Hepatocyte (in vitro differentiated cells): Measurements from ENCODE around the gene SSH3. TPM values are rescaled to one million over a fixed set of nuclear protein-coding genes. Genes with fewer than 3 reads are reported as not detected.

Experiments used
- DNase-seq: peaks from one replicate; pipeline ENCODE4 v3.0.0-alpha.2; 2016; ENCODE audit warnings: low spot score
- H2AFZ ChIP-seq: fragments of 200-600 bp; sonication (generic); 2 replicates; pipeline ENCODE4 v1.6.0; 2016; ENCODE audit warnings: antibody characterized with exemption, mild to moderate bottlenecking
- H3K27ac ChIP-seq: fragments of 200-600 bp; sonication (generic); 2 replicates; pipeline ENCODE4 v1.5.1; 2016; ENCODE audit warnings: mild to moderate bottlenecking
- H3K27me3 ChIP-seq: fragments of 200-600 bp; sonication (generic); 2 replicates; pipeline ENCODE4 v1.6.1; 2016
- H3K36me3 ChIP-seq: fragments of 200-600 bp; sonication (generic); replicated peaks from 2 replicates; pipeline ENCODE4 v1.5.1; 2016; ENCODE audit warnings: low read depth; ENCODE audit not compliant: insufficient read depth
- H3K4me1 ChIP-seq: fragments of 200-600 bp; sonication (generic); 2 replicates; pipeline ENCODE4 v1.5.1; 2016; ENCODE audit warnings: mild to moderate bottlenecking, moderate library complexity; ENCODE audit not compliant: insufficient read depth
- H3K4me2 ChIP-seq: fragments of 200-600 bp; sonication (generic); 2 replicates; pipeline ENCODE4 v1.6.0; 2016
- H3K4me3 ChIP-seq: fragments of 200-600 bp; sonication (generic); 2 replicates; pipeline ENCODE4 v1.5.1; 2016; ENCODE audit warnings: mild to moderate bottlenecking
- H3K79me2 ChIP-seq: fragments of 200-600 bp; sonication (generic); 2 replicates; pipeline ENCODE4 v1.6.0; 2017; ENCODE audit warnings: mild to moderate bottlenecking
- H3K9me2 ChIP-seq: fragments of 200-600 bp; sonication (generic); replicated peaks from 2 replicates; pipeline ENCODE4 v1.6.0; 2017; ENCODE audit warnings: mild to moderate bottlenecking; ENCODE audit not compliant: insufficient read depth
- H3K9me3 ChIP-seq: fragments of 200-600 bp; sonication (generic); 2 replicates; pipeline ENCODE4 v1.5.1; 2016; ENCODE audit warnings: low read depth, mild to moderate bottlenecking
- H4K20me1 ChIP-seq: fragments of 200-600 bp; sonication (generic); 2 replicates; pipeline ENCODE4 v1.6.0; 2016; ENCODE audit warnings: mild to moderate bottlenecking; ENCODE audit not compliant: insufficient read depth, poor library complexity, severe bottlenecking
- EZH2 ChIP-seq: fragments of 200-600 bp; sonication (generic); IDR thresholded peaks from 2 replicates; pipeline ENCODE4 v1.6.1; 2016; ENCODE audit warnings: antibody characterized with exemption, mild to moderate bottlenecking, borderline replicate concordance
- EZH2phosphoT487 ChIP-seq: fragments of 200-600 bp; sonication (generic); IDR thresholded peaks from one replicate; pipeline ENCODE4 v1.6.1; 2018; ENCODE audit warnings: antibody characterized with exemption, mild to moderate bottlenecking, low read depth, moderate library complexity; ENCODE audit not compliant: unreplicated experiment, severe bottlenecking
- WGBS: methylation state at CpG from one replicate; pipeline ENCODE4 v1.1.6; 2016; ENCODE audit warnings: low lambda C conversion rate; ENCODE audit errors: missing lambda C conversion rate; 5-methylcytosine and 5-hydroxymethylcytosine counted together
- polyA plus RNA-seq: library from polyadenylated mRNA; unstranded; fragments of >200 nt; fragmentation: Nextera tagmentation; extraction: Ambion mirVana; gene quantifications from 2 replicates; pipeline ENCODE4 v1.2.1, GENCODE V29; 2016
- total RNA-seq: library from RNA; depleted of rRNA; stranded (reverse); fragments of >200 nt; gene quantifications from 2 replicates; pipeline ENCODE4 v1.2.3, GENCODE V29; 2014
- TF ChIP-seq, protein P1 (sequence below): fragments of 200-600 bp; sonication (generic); IDR thresholded peaks from 2 replicates; pipeline ENCODE4 v1.5.1; 2016; ENCODE audit warnings: antibody characterized with exemption, mild to moderate bottlenecking; ENCODE audit not compliant: poor library complexity

Gene SSH3
- total and polyA plus RNA-seq, 2 experiments from 2014 or later = 29.7 to 49.5 TPM

DNA sequence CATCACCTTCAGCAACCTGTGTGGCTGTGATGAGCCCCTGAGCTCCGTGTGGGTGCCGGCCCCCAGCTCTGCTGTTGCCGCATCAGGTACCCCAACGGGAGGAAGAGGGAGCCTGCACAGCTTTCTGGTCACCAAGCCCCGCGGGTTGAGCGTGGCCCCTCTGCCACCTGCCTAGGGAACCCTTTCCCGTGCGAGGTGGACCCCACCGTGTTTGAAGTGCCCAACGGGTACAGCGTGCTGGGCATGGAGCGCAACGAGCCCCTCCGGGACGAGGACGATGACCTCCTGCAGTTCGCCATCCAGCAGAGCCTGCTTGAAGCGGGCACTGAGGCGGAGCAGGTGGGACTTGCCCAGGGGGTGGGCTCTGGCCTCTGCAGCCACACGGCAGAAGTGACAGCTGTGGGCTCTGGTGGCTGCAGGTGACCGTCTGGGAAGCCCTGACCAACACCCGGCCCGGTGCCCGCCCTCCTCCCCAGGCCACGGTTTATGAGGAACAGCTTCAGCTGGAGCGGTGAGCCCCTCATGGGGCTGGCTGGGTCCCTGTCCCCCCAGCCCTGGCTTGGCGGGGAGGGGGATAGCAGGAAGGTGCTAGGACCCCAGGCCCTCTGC is 1.9 kb upstream of the SSH3 start:
- H3K79me2 ChIP-seq = peaks cover 24% of the 10 kb centered on the region
- H3K4me2 ChIP-seq = peak overlapping the region; percentile 100
- no peak overlapping the region for H2AFZ ChIP-seq
- WGBS = 95% methylated on average over 25 of the region's 28 CpGs
- peaks cover 23% of the 10 kb centered on the region for H3K4me1 ChIP-seq
- peak overlapping the region; percentile 57 for H3K27ac ChIP-seq
- DNase-seq = peak; percentile 4
- peaks cover under 1% of the 10 kb centered on the region for H3K36me3 ChIP-seq
- no peaks in the 10 kb centered on the region for H3K9me2 ChIP-seq
- no peak overlapping the region for H3K4me3 ChIP-seq
- H4K20me1 ChIP-seq = no peaks in the 10 kb centered on the region
- TF ChIP-seq, protein P1, sequence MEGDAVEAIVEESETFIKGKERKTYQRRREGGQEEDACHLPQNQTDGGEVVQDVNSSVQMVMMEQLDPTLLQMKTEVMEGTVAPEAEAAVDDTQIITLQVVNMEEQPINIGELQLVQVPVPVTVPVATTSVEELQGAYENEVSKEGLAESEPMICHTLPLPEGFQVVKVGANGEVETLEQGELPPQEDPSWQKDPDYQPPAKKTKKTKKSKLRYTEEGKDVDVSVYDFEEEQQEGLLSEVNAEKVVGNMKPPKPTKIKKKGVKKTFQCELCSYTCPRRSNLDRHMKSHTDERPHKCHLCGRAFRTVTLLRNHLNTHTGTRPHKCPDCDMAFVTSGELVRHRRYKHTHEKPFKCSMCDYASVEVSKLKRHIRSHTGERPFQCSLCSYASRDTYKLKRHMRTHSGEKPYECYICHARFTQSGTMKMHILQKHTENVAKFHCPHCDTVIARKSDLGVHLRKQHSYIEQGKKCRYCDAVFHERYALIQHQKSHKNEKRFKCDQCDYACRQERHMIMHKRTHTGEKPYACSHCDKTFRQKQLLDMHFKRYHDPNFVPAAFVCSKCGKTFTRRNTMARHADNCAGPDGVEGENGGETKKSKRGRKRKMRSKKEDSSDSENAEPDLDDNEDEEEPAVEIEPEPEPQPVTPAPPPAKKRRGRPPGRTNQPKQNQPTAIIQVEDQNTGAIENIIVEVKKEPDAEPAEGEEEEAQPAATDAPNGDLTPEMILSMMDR = no peak
- no peak for TF ChIP-seq EZH2phosphoT487
- no peak for TF ChIP-seq EZH2
- H3K9me3 ChIP-seq = no peaks in the 10 kb centered on the region
- H3K27me3 ChIP-seq = no peaks in the 10 kb centered on the region

DNA sequence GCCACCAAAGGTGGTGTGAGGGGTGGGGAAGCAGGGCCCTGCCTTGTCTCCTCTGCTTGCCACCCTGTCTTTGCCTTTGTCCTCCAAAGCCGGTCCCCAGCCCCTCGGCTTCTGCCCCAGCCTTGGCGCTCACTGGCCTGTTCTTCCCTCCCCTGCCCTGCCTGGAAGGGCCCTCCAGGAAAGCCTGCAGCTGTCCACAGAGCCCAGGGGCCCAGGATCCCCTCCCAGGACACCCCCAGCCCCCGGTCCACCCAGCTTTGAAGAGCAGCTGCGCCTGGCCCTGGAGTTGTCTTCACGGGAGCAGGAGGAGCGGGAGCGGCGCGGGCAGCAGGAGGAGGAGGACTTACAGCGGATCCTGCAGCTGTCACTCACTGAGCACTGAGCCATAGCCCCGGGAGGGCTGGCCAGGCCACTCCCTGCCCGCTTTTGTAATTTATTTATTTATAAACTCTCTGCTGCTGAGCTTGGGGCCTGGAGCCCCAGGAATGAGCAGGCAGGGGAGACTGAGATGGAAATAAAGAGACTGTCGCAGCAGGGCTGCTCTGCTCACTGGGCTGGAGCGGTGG is 1.3 kb upstream of the SSH3 start:
- Histone ChIP-seq H3K36me3 (no peaks in the 10 kb centered on the region), H3K4me3 (no peak overlapping the region), H4K20me1 (no peaks in the 10 kb centered on the region), H3K4me1 (peaks cover 23% of the 10 kb centered on the region), H3K9me3 (no peaks in the 10 kb centered on the region), H3K79me2 (peaks cover 20% of the 10 kb centered on the region), H3K27me3 (no peaks in the 10 kb centered on the region), H2AFZ (no peak overlapping the region), H3K27ac (peak overlapping the region; percentile 92), H3K4me2 (peak overlapping the region; percentile 100), H3K9me2 (no peaks in the 10 kb centered on the region)
- peak; percentile 83 for DNase-seq
- no peak for TF ChIP-seq EZH2
- TF ChIP-seq, protein P1 = no peak
- TF ChIP-seq EZH2phosphoT487 = no peak
- WGBS = 45% methylated on average over 15 of the region's 15 CpGs

DNA sequence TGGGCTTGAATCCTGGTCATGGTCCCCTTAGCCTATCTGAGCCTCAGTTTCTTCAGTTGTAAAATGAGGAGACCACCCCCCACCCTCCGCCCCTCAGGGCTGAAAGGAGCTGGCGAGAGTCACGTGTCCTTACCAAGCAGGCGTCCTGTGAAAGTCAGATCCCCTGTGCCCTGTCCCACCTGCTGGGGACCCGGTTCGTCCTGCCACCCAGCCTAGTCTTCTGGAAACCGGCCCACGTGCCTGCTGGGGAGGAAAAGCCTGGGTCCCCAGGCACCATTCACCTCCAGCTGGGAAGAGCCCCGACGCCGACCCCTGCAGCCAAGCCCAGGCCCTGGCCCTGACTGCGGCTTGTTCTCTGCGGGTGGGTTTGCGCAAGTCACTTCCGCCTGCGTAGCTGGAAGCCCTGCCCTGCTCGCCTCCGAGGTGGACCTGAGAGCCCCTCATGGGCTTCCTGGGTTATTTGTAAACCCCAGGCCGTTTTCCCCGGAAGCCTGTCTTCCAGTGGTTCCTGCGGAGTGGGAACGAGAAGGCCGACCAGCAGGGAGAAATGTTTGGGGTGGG is 679 bp upstream of the SSH3 start:
- Histone ChIP-seq H3K79me2 (peaks cover 18% of the 10 kb centered on the region), H3K36me3 (no peaks in the 10 kb centered on the region), H3K27ac (peak overlapping the region; percentile 92), H3K4me1 (peaks cover 23% of the 10 kb centered on the region), H3K4me2 (peak overlapping the region; percentile 100), H2AFZ (peak overlapping the region; percentile 89), H3K4me3 (peak overlapping the region; percentile 90), H3K9me2 (no peaks in the 10 kb centered on the region), H3K9me3 (no peaks in the 10 kb centered on the region), H3K27me3 (no peaks in the 10 kb centered on the region), H4K20me1 (no peaks in the 10 kb centered on the region)
- DNase-seq = peak; percentile 66
- WGBS = 26% methylated on average over 23 of the region's 23 CpGs
- TF ChIP-seq EZH2 (no peak), EZH2phosphoT487 (no peak)
- TF ChIP-seq, protein P1 = no peak
